Panc1 (cell line): Measurements from ENCODE around the gene MYCBP2.
"Not testable (repeated sequence)": the region's sequence is repeated elsewhere in the genome, so short reads cannot be mapped to it uniquely, and the experiment has no call there.

ENCODE experiments used
- POLR2AphosphoS5 ChIP-seq: IDR thresholded peaks from 2 replicates; pipeline ENCODE4 v1.6.1; 2012; ENCODE audit warnings: mild to moderate bottlenecking, low read depth, low read length, moderate library complexity
- SIN3A ChIP-seq: IDR thresholded peaks from 2 replicates; pipeline ENCODE4 v1.6.1; 2012; ENCODE audit warnings: low read depth, mild to moderate bottlenecking, low read length, moderate library complexity, borderline replicate concordance; ENCODE audit not compliant: insufficient read depth
- TCF7L2 ChIP-seq: IDR thresholded peaks from 2 replicates; pipeline ENCODE4 v1.6.1; 2011; ENCODE audit warnings: mild to moderate bottlenecking, low read depth, low read length, inconsistent platforms
- TF ChIP-seq, protein P1 (sequence below): fragments of 450-650 bp; IDR thresholded peaks from 2 replicates; pipeline ENCODE4 v1.5.1; 2017; ENCODE audit warnings: mild to moderate bottlenecking
- TF ChIP-seq, protein P2 (sequence below), 2 experiments: IDR thresholded peaks; 2 replicates each; pipeline ENCODE4 v1.6.1; 2011 to 2012; ENCODE audit warnings: low read depth in 2 of 2, control low read depth in 1 of 2, low read length in 1 of 2, mild to moderate bottlenecking in 1 of 2, moderate library complexity in 1 of 2; ENCODE audit not compliant: insufficient read depth in 1 of 2

- not testable (repeated sequence) for TF ChIP-seq POLR2AphosphoS5, TCF7L2, SIN3A
- TF ChIP-seq, protein P1, sequence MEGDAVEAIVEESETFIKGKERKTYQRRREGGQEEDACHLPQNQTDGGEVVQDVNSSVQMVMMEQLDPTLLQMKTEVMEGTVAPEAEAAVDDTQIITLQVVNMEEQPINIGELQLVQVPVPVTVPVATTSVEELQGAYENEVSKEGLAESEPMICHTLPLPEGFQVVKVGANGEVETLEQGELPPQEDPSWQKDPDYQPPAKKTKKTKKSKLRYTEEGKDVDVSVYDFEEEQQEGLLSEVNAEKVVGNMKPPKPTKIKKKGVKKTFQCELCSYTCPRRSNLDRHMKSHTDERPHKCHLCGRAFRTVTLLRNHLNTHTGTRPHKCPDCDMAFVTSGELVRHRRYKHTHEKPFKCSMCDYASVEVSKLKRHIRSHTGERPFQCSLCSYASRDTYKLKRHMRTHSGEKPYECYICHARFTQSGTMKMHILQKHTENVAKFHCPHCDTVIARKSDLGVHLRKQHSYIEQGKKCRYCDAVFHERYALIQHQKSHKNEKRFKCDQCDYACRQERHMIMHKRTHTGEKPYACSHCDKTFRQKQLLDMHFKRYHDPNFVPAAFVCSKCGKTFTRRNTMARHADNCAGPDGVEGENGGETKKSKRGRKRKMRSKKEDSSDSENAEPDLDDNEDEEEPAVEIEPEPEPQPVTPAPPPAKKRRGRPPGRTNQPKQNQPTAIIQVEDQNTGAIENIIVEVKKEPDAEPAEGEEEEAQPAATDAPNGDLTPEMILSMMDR: not testable (repeated sequence)
- TF ChIP-seq, protein P2, sequence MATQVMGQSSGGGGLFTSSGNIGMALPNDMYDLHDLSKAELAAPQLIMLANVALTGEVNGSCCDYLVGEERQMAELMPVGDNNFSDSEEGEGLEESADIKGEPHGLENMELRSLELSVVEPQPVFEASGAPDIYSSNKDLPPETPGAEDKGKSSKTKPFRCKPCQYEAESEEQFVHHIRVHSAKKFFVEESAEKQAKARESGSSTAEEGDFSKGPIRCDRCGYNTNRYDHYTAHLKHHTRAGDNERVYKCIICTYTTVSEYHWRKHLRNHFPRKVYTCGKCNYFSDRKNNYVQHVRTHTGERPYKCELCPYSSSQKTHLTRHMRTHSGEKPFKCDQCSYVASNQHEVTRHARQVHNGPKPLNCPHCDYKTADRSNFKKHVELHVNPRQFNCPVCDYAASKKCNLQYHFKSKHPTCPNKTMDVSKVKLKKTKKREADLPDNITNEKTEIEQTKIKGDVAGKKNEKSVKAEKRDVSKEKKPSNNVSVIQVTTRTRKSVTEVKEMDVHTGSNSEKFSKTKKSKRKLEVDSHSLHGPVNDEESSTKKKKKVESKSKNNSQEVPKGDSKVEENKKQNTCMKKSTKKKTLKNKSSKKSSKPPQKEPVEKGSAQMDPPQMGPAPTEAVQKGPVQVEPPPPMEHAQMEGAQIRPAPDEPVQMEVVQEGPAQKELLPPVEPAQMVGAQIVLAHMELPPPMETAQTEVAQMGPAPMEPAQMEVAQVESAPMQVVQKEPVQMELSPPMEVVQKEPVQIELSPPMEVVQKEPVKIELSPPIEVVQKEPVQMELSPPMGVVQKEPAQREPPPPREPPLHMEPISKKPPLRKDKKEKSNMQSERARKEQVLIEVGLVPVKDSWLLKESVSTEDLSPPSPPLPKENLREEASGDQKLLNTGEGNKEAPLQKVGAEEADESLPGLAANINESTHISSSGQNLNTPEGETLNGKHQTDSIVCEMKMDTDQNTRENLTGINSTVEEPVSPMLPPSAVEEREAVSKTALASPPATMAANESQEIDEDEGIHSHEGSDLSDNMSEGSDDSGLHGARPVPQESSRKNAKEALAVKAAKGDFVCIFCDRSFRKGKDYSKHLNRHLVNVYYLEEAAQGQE (IDR thresholded peaks at IDR 0.05; ENCODE audit: insufficient read depth in 1 of 2, low read depth in 2 of 2, low read length in 1 of 2): not testable (repeated sequence)
These were observed 20.5 kb upstream of the MYCBP2 start for GRCh38 chr13:77347351-77347750.
